ENCODE data around the gene GRID1. TPM values are rescaled to one million over a fixed set of nuclear protein-coding genes. Genes with fewer than 3 reads are reported as not detected.

Gene GRID1
- total and polyA plus RNA-seq, 9 of the 15 experiments (the other 6 are each of a cell fraction or from before 2014, with no cell fraction given), result 0.01 to 7.2 (median 1.2) TPM

DNA sequence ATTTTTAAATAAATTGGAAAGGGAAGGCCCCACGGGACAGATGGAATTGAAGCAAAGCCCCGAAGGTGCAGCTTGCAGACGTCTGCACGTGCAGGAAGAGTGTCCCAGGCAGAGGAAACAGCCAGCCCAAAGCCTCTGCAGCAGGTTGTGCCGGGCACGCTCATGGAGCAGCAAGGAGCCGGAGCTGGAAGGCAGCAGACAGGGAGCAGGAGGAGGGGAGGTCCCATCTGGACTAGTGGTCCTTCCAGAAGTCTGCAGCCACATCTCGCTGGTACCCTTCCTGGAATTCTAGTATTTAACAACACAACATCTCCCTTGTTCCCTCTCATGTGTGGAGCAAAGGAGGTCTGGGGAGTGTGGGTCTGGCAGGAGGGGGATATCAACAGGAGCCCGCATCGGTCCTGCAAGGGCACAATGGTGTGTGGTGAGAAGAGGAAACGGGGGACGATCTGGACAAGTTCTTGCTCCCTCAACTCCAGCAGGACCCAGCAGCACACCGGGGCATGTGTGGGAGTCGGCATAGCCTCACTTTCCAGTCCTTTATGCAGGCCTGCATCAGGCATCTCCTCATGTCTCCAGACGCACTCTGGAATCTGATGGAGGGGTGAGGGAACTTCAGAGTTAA, 169.3 kb downstream of the GRID1 start:
- Histone ChIP-seq H4K20me1 (replicated peaks; ENCODE audit: control insufficient read depth, insufficient read depth, low read length) (no peaks in the 10 kb centered on the region), H3K9ac (ENCODE audit: insufficient read depth in 1 of 2, low read depth in 2 of 2, low read length in 2 of 2) (no peak overlapping the region)
- in situ Hi-C loops (cut with MboI), result no loop called here

GRCh38 chr10:86195521-86196157, 171.0 kb downstream of the GRID1 start:
- in situ Hi-C loops (cut with MboI), result no loop called here
- Histone ChIP-seq H3K36me3 (ENCODE audit: control insufficient read depth, insufficient read depth, low read length) (no peaks in the 10 kb centered on the region), H4K20me1 (replicated peaks; ENCODE audit: control insufficient read depth, insufficient read depth, low read length) (no peaks in the 10 kb centered on the region), H3K27ac (ENCODE audit: extremely low read depth, low read depth, low read length) (no peak overlapping the region), H3K27me3 (ENCODE audit: control insufficient read depth in 2 of 2, insufficient read depth in 2 of 2, low read length in 2 of 2) (no peaks in the 10 kb centered on the region), H3K9me1 (ENCODE audit: control insufficient read depth, insufficient read depth, low read length) (no peaks in the 10 kb centered on the region), H2AFZ (ENCODE audit: low read depth, low read length) (no peak overlapping the region), H3K9ac (ENCODE audit: insufficient read depth in 1 of 2, low read depth in 2 of 2, low read length in 2 of 2) (no peak overlapping the region), H3K79me2 (ENCODE audit: control insufficient read depth, insufficient read depth, low read length) (no peaks in the 10 kb centered on the region), H3K4me2 (ENCODE audit: insufficient read depth, low read length) (no peak overlapping the region), H3K9me3 (replicated peaks; ENCODE audit: control insufficient read depth, insufficient read depth, low read depth, low read length) (no peaks in the 10 kb centered on the region), H3K4me1 (replicated peaks in 1 of 2; ENCODE audit: control insufficient read depth in 2 of 2, insufficient read depth in 2 of 2, low read length in 2 of 2) (no peaks in the 10 kb centered on the region), H3K4me3 (no peak overlapping the region)
- ChIA-PET POLR2A (no interaction called here), CTCF (ENCODE audit: low intra/inter-chr PET ratio) (no interaction called here)
- FAIRE-seq (no peak), DNase-seq (ENCODE audit: extremely low read depth in 1 of 4, low spot score in 3 of 4) (no peak), ATAC-seq (no peak)
- WGBS (ENCODE audit: insufficient coverage, low coverage, missing lambda C conversion rate), result 0% methylated on average over 14 of the region's 14 CpGs
- intact Hi-C loops (cut with micrococcal nuclease), result no loop called here
- BruUV-seq (replicated peaks), result no TSS peak
- TF ChIP-seq PHF21A (IDR thresholded peaks at IDR 0.05; ENCODE audit: borderline replicate concordance, low read depth) (no peak), CBX8 (IDR thresholded peaks at IDR 0.05; ENCODE audit: borderline replicate concordance, extremely low read depth, low read depth, low read length, poor library complexity, severe bottlenecking) (no peak), ZNF197 (CRISPR knock-in tag; IDR thresholded peaks at IDR 0.05; ENCODE audit: low read depth) (no peak), BDP1 (IDR thresholded peaks at IDR 0.05; ENCODE audit: insufficient read depth, insufficient read length) (no peak), SETDB1 (IDR thresholded peaks at IDR 0.05; ENCODE audit: low read length) (no peak), E2F3 (CRISPR knock-in tag; IDR thresholded peaks at IDR 0.05) (no peak), CBX3 (IDR thresholded peaks at IDR 0.05; ENCODE audit: borderline replicate concordance in 1 of 2, low read length in 2 of 2) (no peak), ZNF23 (CRISPR knock-in tag; IDR thresholded peaks at IDR 0.05) (no peak), ZNF384 (IDR thresholded peaks at IDR 0.05; ENCODE audit: low read depth, low read length) (no peak), ZNF584 (CRISPR knock-in tag; IDR thresholded peaks at IDR 0.05; ENCODE audit: low read depth) (no peak), STAG1 (CRISPR knock-in tag; IDR thresholded peaks at IDR 0.05; ENCODE audit: borderline replicate concordance) (no peak), ZNF184 (CRISPR knock-in tag; IDR thresholded peaks at IDR 0.05) (no peak), CXXC5 (CRISPR knock-in tag; IDR thresholded peaks at IDR 0.05) (no peak)
- TF ChIP-seq, protein P1, sequence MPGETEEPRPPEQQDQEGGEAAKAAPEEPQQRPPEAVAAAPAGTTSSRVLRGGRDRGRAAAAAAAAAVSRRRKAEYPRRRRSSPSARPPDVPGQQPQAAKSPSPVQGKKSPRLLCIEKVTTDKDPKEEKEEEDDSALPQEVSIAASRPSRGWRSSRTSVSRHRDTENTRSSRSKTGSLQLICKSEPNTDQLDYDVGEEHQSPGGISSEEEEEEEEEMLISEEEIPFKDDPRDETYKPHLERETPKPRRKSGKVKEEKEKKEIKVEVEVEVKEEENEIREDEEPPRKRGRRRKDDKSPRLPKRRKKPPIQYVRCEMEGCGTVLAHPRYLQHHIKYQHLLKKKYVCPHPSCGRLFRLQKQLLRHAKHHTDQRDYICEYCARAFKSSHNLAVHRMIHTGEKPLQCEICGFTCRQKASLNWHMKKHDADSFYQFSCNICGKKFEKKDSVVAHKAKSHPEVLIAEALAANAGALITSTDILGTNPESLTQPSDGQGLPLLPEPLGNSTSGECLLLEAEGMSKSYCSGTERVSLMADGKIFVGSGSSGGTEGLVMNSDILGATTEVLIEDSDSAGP (CRISPR knock-in tag; IDR thresholded peaks at IDR 0.05), result no peak

More for the DNA sequence above, 169.3 kb downstream of the GRID1 start:
- no peak for ATAC-seq
- POLR2A ChIA-PET, result no interaction called here
- Histone ChIP-seq H2AFZ (ENCODE audit: low read depth, low read length) (no peak overlapping the region), H3K9me3 (replicated peaks; ENCODE audit: control insufficient read depth, insufficient read depth, low read depth, low read length) (no peaks in the 10 kb centered on the region), H3K4me3 (no peak overlapping the region), H3K27me3 (ENCODE audit: control insufficient read depth in 2 of 2, insufficient read depth in 2 of 2, low read length in 2 of 2) (no peaks in the 10 kb centered on the region), H3K4me2 (ENCODE audit: insufficient read depth, low read length) (no peak overlapping the region), H3K36me3 (ENCODE audit: control insufficient read depth, insufficient read depth, low read length) (no peaks in the 10 kb centered on the region), H3K79me2 (ENCODE audit: control insufficient read depth, insufficient read depth, low read length) (no peaks in the 10 kb centered on the region), H3K27ac (ENCODE audit: extremely low read depth, low read depth, low read length) (no peak overlapping the region), H3K4me1 (replicated peaks in 1 of 2; ENCODE audit: control insufficient read depth in 2 of 2, insufficient read depth in 2 of 2, low read length in 2 of 2) (no peaks in the 10 kb centered on the region), H3K9me1 (ENCODE audit: control insufficient read depth, insufficient read depth, low read length) (no peaks in the 10 kb centered on the region)
- CTCF ChIA-PET (ENCODE audit: low intra/inter-chr PET ratio), result no interaction called here
- FAIRE-seq, result no peak
- WGBS (ENCODE audit: insufficient coverage, low coverage, missing lambda C conversion rate), result 0% methylated on average over 12 of the region's 15 CpGs
- TF ChIP-seq MTA1 (IDR thresholded peaks at IDR 0.05; ENCODE audit: borderline replicate concordance) (no peak), CHD4 (IDR thresholded peaks at IDR 0.05; ENCODE audit: insufficient read depth, insufficient replicate concordance, low read depth, low read length, poor library complexity, severe bottlenecking) (no peak), ZNF324 (CRISPR knock-in tag; IDR thresholded peaks at IDR 0.05) (no peak)
- intact Hi-C loops (cut with micrococcal nuclease), result no loop called here
- no TSS peak for BruUV-seq (replicated peaks)
- no peak for DNase-seq (ENCODE audit: extremely low read depth in 1 of 4, low spot score in 3 of 4)
